Activated CD8-positive, alpha-beta memory T cell treated with anti-CD3 and anti-CD28 coated beads for 1 hour (primary cell): ENCODE results near the gene WNT9A.

ENCODE experiments used
- DNase-seq, 2 donors: peaks; one replicate each; pipeline ENCODE4 v3.0.0-alpha.2; 2020; ENCODE audit warnings: low read depth in 1 of 2; ENCODE audit errors: extremely low read depth in 1 of 2

The WNT9A gene

DNA sequence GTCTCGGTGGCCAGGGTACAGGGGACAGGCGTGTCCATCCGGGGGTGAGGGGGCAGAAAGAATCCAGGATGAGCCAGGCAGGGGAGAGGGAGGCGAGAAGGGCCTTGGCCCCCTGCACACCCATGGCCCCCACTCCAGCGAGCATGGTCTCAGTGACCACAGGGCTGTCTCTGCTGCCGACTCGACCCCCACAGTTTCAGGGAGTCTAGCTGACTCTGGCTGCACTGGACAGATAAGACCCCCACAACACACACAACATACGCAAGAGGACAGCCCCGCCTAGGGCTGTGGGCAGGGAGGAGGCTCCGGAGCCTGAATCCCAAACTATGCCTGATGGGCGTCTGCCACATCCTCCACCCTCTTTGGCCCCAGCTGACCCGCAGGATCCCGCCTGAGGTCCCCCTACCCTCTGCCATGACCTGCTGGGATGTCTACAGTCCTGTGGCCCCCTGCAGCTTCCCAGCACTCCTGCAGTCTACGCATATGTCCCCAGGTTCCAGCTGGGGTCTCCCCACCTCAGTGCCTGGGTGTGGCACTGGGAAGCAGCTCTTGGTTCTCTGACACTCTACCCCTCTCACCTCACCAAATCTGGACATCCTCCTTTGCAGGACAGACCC is 22.0 kb downstream of the WNT9A start:
- DNase-seq, result no peak

DNA sequence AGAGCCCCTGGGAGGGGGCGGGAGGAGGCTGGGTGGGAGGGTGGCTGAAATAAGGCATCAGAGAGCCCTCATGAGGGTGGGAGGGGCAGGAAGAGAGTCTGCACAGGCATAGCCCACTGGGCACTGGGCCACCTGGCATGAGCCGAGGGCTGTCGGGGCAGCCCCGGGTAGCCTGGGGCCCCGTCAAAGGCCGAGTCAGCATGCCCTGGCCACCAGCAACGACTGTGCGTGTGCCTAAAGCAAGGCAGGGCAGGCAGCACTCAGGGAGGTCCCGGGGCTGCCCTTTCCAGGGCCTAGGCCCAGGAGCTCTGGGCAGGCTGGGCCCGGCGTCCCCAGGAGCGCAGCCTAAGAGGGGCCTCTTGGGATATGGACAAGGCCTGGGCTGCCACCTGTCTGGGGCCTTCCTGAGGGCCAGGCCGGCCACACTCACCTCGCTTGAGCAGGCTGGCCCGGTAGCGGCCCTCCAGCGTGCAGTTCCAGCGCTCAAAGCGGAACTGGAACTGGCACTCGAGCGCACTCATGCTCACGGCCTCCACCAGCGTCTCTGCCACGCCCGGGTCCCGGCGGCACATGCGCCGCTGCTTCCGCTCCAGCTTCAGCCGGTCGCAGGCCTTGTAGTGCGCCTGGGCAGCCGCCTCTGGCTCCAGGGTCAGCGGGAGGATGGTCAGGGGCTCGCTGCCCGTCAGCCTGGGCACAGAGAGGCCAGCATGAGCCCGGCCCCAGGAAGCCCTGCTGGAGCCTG is 22.7 kb downstream of the WNT9A start:
- no peak for DNase-seq

DNA sequence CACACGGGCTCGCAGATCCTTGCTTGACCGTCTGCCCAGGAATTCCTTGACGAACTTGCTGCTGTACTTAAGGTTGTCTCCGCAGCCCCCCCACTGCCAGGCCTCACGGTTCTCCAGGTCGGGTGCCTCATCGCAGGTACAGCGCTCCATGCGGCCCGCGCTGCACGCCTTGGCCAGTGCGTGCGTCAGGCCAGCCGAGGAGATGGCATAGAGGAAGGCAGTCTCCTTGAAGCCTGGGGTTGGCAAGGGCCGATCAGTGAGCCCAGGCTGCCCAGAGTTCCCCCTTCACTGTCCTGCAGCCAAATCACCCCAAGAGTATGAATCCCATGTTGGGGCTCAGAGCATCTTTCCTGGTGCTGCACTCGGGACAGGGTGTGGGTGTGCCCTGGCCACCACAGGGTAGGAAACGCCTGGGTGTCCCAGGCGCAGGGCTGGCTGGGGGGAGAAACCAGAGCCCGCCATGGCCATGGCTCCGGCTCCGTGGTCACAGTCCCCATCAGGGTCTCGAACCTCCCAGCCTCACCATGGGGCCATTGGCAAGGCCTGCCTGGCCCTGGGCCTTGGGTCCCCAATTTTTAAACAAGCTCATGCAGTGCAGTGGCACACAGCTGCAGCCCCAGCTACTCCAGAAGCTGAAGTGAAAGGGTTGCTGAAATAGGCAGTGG is 23.4 kb downstream of the WNT9A start:
- no peak for DNase-seq

DNA sequence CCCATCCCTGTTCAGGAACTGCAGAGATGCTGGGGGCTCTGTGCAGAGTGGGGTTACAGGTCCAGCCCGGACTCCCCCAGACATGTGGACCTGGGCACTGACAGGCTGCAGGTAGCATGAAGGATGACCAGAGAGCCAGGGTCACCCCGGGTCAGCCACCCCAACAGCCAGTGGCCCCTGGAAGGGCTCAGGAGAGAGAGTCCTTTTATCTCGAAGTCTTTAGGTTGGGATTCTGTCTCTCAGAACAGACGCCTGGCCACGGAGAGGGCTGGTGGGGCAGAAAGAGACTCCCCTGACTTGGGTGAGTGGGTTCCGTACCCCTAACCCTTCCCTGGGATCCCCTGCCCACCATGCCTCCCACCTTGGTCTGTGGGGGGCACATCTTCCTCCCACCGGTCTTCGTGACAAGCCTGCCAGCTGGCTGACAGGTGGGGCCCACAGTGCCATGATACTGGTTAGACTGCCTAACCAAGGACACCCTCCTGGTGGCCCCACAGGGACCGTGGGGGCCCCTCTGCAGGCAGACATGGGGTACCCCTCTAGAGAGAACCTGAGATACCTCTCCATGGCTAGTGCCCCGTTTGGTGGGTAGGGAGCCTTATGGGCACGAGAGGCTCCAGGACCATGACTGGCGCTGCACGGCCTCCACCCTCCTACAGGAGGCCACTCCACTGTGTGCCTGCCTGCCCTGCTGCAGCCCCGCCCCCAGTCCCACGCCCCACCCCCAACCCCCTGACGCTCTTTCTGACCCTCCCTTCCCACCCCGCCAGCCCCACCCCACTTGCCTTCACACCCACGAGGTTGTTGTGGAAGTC is 24.2 kb downstream of the WNT9A start:
- DNase-seq, result no peak

DNA sequence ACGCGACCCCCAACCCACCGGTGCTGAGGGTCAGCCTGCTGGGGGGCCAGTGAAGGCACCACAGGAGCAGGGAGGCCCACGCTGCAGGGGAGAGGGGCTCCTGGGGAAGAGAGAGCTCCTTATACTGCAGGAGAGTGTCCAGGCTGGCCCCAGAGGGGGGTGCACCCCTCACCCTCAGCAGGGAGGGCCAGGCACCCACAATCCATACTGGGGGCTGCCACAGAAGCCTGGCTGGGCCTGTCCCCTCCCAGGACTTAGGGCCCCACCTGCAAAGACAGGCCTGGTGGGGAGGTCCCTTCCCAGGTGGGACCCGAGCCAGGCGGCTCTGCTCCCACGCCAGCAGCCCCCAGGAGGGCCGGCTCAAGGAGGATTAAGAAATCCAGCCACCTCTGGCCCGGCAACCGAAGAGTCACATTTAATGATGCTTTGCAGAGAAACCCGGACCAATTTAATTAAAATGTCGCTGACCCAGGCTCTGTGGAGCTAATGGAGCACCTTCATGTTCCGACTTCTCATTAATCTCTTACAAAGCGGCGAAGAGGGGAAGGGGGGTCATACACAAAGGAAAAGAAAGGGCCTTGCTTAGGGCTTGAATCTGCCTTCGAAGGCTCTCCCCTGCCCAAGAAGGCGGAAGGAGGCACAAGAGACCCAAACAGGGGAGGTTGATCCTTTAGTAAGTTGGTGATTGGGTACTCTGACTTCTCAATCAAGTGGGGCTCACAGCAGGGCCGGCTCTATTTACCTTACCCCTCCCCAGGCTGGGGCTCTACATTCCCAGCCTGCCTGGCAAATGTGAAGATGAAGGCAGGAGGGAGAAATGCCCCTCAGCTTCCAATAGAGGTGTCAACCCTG is 25.0 kb downstream of the WNT9A start:
- DNase-seq, result no peak

DNA sequence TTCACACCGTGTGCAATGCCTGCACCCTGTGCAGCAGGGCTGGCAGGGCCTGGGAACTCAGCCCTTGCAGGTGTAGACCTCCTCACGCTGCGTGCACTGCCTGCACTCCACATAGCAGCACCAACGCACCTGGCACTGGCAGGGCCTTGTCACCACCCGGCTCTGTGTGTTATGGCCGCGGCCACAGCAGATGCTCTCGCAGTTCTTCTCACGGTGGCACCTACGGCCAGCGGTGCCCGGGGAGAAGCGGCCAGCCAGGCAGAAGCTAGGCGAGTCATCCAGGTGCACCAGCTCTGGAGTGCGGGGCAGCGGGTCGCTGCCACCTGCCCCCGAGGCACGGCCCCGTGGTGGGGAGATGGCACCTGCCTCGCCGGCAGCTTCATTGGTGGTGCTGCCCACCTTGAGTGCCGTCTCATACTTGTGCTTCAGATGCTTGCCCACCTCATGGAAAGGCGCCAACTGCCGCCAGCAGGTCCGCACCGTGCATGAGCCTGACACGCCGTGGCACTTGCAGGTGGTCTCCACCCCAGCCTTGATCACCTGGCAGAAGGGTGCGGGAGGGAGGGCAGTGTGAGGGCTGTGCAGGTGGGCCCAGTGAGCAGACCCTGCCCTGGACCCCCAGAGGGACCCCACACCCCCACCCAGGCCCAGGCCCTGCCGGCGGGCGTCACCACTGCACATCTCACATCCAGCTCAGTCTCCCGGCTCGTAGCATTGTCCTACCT is 26.1 kb downstream of the WNT9A start:
- DNase-seq, result no peak

DNA sequence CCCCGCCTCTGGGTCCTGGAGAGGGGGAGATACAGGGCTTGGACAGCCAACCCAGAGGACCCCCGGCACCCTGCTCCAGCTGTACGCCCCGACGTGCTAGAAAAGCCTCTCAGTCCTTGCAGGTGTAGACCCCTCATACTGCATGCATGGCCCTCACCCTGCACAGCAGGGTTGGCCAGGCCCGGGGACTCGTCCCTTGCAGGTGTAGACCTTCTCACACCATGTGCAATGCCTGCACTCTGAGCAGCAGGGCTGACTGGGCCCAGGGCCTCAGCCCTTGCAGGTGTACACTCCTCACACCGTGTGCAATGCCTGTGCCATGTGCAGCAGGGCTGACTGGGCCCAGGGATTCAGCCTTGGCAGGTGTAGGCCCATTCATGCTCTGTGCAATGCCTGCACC is 26.8 kb downstream of the WNT9A start:
- DNase-seq, result no peak

DNA sequence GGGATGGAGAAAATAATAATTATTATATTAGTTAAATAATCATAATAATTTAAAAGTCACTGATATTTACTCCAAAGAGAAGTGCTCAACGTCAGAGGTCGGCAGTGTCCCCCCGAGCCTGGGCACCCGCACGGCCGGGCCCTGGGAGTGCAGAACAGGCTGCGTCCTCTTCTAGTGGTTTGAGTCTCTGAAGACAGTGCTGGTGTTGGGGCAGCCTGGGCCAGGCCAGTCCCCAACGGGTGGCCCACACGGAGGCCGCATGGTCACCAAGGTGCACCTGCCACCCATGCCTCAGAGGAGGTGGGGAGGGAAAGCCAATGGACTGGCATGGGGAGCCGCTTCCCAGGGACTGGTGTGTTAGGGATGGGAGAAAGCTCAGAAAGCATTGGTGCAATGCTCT is 27.3 kb downstream of the WNT9A start:
- DNase-seq, result no peak

DNA sequence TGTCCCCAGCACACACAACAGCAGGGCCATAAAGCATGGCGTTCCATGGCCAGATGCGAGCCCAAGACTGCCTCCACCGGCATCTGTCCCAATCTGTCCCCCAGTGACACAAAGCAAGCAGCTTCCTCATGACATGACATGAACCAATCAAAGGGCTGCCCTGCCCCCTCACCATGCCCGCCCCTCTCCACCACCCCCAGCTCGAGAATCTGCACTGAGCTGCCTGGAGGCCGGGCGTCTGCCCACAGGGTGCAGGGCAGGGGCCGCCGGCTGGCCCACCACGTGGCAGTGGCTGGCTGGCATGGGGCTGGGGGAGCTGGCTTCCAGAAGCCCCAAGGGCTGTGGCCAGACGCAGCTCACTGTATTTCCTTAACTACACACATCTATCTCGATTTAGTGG is 27.8 kb downstream of the WNT9A start:
- DNase-seq, result no peak

DNA sequence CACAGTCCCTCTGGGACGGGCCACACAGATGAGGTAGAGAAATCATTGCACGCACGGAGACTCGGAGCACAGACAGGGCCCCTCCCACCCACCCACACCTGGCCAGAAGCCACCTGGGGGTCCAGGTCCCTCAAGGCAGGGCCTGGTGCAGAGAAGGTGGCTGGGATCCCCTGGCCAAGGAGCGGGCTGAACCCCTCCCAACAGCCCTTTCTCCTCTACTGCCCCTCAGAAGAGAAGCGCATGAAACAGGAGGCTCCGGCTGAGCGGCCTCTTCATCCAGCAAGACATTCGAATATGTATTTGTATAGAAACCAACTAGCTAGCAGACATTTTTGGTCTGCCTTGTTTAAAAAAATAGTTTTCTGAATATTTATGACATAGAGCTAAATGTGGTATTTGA is 29.0 kb downstream of the WNT9A start:
- DNase-seq, result no peak

DNA sequence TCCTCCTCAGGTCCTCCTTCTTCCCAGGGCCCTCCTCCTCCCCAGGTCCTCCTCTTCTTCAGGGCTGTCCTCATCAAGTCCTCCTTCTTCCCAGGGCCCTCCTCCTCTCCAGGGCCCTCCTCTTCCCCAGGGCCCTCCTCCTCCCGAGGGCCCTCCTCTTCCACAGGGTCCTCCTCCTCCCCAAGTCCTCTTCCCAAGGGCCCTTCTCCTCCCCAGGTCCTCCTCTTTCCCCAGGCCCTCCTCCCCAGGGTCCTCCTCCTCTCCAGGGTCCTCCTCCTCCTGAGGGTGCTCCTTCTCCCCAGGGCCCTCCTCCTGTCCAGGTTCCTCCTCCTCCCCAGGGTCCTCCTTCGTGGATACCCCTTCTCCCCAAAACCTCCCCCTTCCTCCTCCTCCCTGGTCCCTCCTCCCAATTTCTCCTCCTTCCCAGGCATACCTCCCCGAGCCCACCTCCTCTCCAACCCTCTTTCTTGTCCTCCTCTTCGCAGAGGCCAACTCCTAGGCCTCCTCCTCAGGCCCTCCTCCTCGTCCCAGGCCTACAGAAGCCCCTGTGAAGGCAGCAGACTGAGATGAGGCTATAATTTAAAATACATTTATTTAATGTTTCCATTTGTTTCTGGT is 29.5 kb downstream of the WNT9A start:
- DNase-seq, result no peak

DNA sequence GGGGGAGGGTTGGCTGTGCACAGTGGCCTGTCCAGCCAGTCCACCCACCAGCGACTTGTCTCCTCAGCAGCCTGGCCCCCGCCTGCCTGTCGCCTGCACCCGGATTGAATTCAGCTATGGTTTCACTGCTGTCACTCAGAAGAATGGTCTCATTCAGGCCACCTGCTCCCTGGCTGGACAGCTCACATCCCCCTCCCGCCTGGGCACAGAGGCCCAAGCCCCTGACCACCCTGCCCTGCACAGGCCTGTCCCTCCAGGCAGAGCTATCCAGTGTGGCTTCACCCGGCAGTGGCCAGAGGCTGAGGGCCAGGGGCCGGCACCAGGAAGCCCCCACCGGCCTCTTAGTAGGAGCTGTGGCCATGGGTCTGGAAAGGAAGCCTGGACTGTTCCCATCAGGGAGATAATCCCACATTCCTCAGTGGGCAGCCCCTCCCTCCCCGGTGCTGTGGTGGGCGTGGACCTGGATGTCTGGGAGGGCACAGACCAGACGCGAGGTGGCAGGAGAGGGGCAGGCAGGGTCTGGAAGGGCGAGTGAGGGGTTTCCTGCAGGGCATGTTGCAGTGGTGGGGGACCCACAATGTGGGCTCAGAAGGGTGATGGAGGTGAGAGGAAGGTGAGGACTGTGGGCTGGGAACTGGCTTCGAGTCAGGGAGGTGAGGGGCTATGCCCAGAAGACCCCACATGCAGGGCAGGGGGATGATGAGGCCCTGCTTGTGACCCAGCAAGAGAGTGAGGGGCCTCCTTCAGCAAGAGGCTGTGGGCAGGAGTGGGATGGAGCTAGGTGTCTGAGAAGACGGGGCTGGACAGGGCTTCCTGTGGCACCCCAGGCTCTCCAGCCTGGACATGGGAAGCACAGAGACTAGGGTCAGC is 30.4 kb downstream of the WNT9A start:
- DNase-seq, result no peak

DNA sequence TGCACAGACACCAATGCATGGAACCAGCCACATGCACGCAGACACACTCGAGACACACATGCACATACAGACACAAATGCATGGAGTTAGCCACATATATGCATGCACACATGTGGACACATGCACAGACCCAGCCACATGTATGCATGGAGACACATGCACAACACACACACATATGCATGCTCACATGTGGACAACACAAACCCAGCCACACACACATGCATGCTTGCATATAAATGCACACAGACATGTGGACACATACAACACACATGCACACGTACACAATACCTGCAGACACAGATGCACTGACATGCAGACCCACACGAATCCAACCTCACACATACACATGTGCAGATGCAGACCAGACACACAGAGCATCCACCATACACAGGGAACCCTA is 31.1 kb downstream of the WNT9A start:
- no peak for DNase-seq

DNA sequence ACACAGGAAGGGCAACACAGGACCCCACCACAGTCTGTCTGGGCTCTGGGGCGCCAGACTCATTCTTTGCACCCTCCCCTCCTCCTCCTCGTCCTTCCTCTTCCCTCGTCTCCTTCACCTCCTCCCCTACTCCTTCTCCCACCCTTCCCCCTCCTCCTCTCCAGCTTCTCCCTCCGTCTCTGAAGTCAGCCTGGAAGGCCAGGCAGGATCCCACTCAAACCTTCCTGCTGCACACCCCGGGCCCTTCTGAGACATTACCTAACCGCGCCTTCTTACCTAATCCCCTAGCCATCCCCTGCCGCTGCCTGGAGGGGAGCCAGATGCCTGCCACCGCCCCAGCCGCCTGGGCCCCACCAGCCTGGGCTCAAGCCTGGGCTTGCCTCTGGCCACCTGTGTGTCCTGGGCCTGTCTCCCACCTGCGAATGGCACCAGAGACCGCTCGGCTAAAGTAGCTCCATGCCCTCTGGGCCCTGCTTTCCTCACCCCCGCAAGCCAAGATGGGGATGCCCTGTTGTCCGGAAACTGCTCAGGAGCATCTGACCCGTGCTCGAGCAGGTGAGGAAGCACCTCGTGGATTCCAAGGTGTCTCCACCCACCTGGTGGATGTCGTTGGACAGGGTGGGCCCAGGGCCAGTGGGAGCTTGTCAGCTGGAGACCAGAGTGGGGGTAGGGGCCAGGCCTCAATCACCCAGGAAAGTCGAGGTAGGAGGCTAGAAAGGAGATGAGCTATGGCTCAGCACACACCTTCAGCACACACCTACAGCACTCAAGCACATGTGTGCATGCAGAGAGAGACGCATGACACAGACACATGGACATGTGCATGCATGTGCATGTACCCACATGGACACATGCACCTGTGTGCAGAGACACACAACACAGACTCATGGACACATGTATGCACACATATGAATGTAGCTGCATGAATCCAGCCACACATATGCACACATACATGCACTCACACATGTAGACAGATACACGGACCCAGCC is 31.9 kb downstream of the WNT9A start:
- DNase-seq, result no peak

DNA sequence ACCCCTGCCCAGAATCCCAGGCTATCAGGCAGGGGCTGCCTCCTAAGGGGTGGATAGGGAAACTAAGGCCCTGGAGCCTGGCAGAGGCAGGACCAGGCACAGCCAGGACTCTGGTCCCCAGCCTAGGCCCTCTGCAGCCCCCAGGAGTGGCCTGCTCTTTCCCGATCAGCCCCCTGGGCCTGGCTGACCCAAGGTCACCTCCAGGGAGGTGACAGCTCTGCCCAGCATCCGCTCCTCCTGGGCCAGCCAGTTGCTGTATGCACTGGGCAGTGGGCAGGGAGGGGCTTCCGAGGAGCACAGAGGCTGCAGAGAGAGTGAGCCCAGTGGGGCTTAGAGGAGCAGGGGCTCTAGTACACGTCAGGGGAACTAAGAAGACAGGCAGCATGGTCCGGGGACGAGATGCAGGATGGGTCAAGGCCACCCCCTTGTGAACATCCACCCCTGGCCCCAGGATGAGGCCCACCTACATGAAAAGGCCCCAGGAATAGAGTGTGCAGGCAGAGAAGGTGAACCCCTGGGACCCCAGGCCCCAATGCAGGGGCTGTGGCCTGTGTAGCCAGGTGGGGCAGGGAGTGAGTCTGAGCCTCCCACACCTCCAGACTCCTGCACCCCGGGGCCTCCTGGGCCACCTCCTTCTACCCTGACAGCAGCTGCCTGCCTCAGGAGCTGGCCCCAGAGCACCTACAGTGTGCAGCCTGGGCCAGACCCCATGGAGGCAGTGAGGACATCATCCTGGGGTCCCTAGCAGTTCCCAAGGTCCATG is 32.8 kb downstream of the WNT9A start:
- DNase-seq, result no peak
